Epithelial cell of prostate (primary cell): ENCODE measurements around the gene WNT6.

Experiments
- DNase-seq: peaks from one replicate; pipeline ENCODE4 v3.0.0-alpha.2; 2011; ENCODE audit warnings: low read depth, low spot score
- H3K27ac ChIP-seq: fragments of 450-650 bp; 2 replicates; pipeline ENCODE4 v1.5.1; 2017; ENCODE audit warnings: mild to moderate bottlenecking

Gene WNT6

GRCh38 chr2:218856167-218856895, 3.3 kb upstream of the WNT6 start:
- DNase-seq: no peak
- H3K27ac ChIP-seq: no peak overlapping the region

- DNase-seq: no peak
- no peak overlapping the region for H3K27ac ChIP-seq
Measured at GRCh38 chr2:218856896-218857243, 2.7 kb upstream of the WNT6 start.

- H3K27ac ChIP-seq: no peak overlapping the region
- no peak for DNase-seq
Measured at GRCh38 chr2:218857371-218858137, 2.1 kb upstream of the WNT6 start.

GRCh38 chr2:218858138-218858445, 1.5 kb upstream of the WNT6 start:
- no peak overlapping the region for H3K27ac ChIP-seq
- DNase-seq: no peak

GRCh38 chr2:218858671-218859555, 692 bp upstream of the WNT6 start:
- H3K27ac ChIP-seq: no peak overlapping the region
- no peak for DNase-seq

- H3K27ac ChIP-seq: no peak overlapping the region
- DNase-seq: no peak
Measured at GRCh38 chr2:218859988-218860831, 605 bp downstream of the WNT6 start.

- no peak overlapping the region for H3K27ac ChIP-seq
- no peak for DNase-seq
Measured at GRCh38 chr2:218860950-218861381, 1.4 kb downstream of the WNT6 start.

GRCh38 chr2:218861645-218862318, 2.2 kb downstream of the WNT6 start:
- DNase-seq: no peak
- H3K27ac ChIP-seq: no peak overlapping the region

- H3K27ac ChIP-seq: no peak overlapping the region
- DNase-seq: no peak
Measured at GRCh38 chr2:218863021-218863520, 3.5 kb downstream of the WNT6 start.

- no peak overlapping the region for H3K27ac ChIP-seq
- DNase-seq: no peak
Measured at GRCh38 chr2:218865396-218865795, 5.8 kb downstream of the WNT6 start.

GRCh38 chr2:218865999-218866398, 6.4 kb downstream of the WNT6 start:
- no peak overlapping the region for H3K27ac ChIP-seq
- DNase-seq: no peak

- no peak overlapping the region for H3K27ac ChIP-seq
- DNase-seq: no peak
Measured at GRCh38 chr2:218867900-218868299, 8.3 kb downstream of the WNT6 start.

- H3K27ac ChIP-seq: no peak overlapping the region
- DNase-seq: no peak
Measured at GRCh38 chr2:218869064-218869463, 9.5 kb downstream of the WNT6 start.

- no peak overlapping the region for H3K27ac ChIP-seq
- no peak for DNase-seq
Measured at GRCh38 chr2:218870984-218871344, 11.4 kb downstream of the WNT6 start.

GRCh38 chr2:218871345-218872302, 12.0 kb downstream of the WNT6 start:
- no peak for DNase-seq
- no peak overlapping the region for H3K27ac ChIP-seq

- no peak for DNase-seq
- H3K27ac ChIP-seq: no peak overlapping the region
Measured at GRCh38 chr2:218872645-218873358, 13.2 kb downstream of the WNT6 start.

GRCh38 chr2:218873359-218874194, 14.0 kb downstream of the WNT6 start:
- no peak for DNase-seq
- no peak overlapping the region for H3K27ac ChIP-seq
